Panc1 (cell line): ENCODE measurements around the gene TTC28. TPM values are rescaled to one million over a fixed set of nuclear protein-coding genes. Genes with fewer than 3 reads are reported as not detected.

Experiments
- ATAC-seq: fragments of 200-7000 bp; cut with Tn5 transposase; 2 replicates; pipeline ENCODE4 v1.9.1; 2020; ENCODE audit warnings: mild to moderate bottlenecking, moderate library complexity
- BruUV-seq: library from RNA; stranded (reverse); fragments of 400-500 nt; replicated peaks from 2 replicates; lab custom pipeline; 2021; lab: Mats Ljungman, UMichigan
- CTCF ChIA-PET: fragments of 300-600 bp; sonication (Branson Sonifier 250); formaldehyde crosslinking; loops from one replicate; lab custom pipeline; 2022; ENCODE audit warnings: antibody characterized with exemption; lab: Charles Lee
- POLR2A ChIA-PET: fragments of 300-600 bp; sonication (Branson Sonifier 250); formaldehyde crosslinking; loops from one replicate; lab custom pipeline; 2022; ENCODE audit warnings: antibody characterized with exemption; lab: Charles Lee
- DNase-seq: peaks from one replicate; pipeline ENCODE4 v3.0.0-alpha.2; 2010; ENCODE audit warnings: low read depth, low spot score
- H3K27ac ChIP-seq: 2 replicates; pipeline ENCODE4 v1.5.1; 2011; ENCODE audit warnings: mild to moderate bottlenecking, low read length, inconsistent platforms
- H3K27me3 ChIP-seq: fragments of 200-500 bp; sonication (Bioruptor generic); 2 replicates; pipeline ENCODE4 v1.6.0; 2014; ENCODE audit warnings: low read length, inconsistent platforms; ENCODE audit not compliant: control insufficient read depth, insufficient read depth
- H3K36me3 ChIP-seq: fragments of 200-500 bp; sonication (Bioruptor generic); 2 replicates; pipeline ENCODE4 v1.5.1; 2014; ENCODE audit warnings: inconsistent platforms, mild to moderate bottlenecking, low read length, moderate library complexity; ENCODE audit not compliant: control insufficient read depth, insufficient read depth
- H3K4me1 ChIP-seq: 2 replicates; pipeline ENCODE4 v1.5.1; 2011; ENCODE audit warnings: inconsistent platforms, mild to moderate bottlenecking, low read length, moderate library complexity; ENCODE audit not compliant: control insufficient read depth, insufficient read depth
- H3K4me3 ChIP-seq, 2 experiments: 2 replicates each; pipeline ENCODE4 v1.5.1; 2011 to 2012; ENCODE audit warnings: low read depth in 2 of 2, low read length in 2 of 2, mild to moderate bottlenecking in 2 of 2, inconsistent platforms in 1 of 2, moderate library complexity in 1 of 2
- H3K9me3 ChIP-seq: fragments of 200-500 bp; sonication (Bioruptor generic); 2 replicates; pipeline ENCODE4 v1.5.1; 2014; ENCODE audit warnings: low read depth, mild to moderate bottlenecking, inconsistent platforms, low read length, moderate library complexity; ENCODE audit not compliant: control insufficient read depth, insufficient read depth
- CTCF ChIP-seq: fragments of 450-650 bp; IDR thresholded peaks from 2 replicates; pipeline ENCODE4 v1.5.1; 2017; ENCODE audit warnings: mild to moderate bottlenecking
- POLR2AphosphoS5 ChIP-seq: IDR thresholded peaks from 2 replicates; pipeline ENCODE4 v1.6.1; 2012; ENCODE audit warnings: mild to moderate bottlenecking, low read depth, low read length, moderate library complexity
- REST ChIP-seq, 2 experiments: IDR thresholded peaks; 2 replicates each; pipeline ENCODE4 v1.6.1; 2011 to 2012; ENCODE audit warnings: low read depth in 2 of 2, control low read depth in 1 of 2, low read length in 1 of 2, mild to moderate bottlenecking in 1 of 2, moderate library complexity in 1 of 2; ENCODE audit not compliant: insufficient read depth in 1 of 2
- SIN3A ChIP-seq: IDR thresholded peaks from 2 replicates; pipeline ENCODE4 v1.6.1; 2012; ENCODE audit warnings: low read depth, mild to moderate bottlenecking, low read length, moderate library complexity, borderline replicate concordance; ENCODE audit not compliant: insufficient read depth
- TCF7L2 ChIP-seq: IDR thresholded peaks from 2 replicates; pipeline ENCODE4 v1.6.1; 2011; ENCODE audit warnings: mild to moderate bottlenecking, low read depth, low read length, inconsistent platforms
- in situ Hi-C: cut with HindIII; loops from 2 replicates; pipeline ENCODE4 v1.10.0; 2016; ENCODE audit warnings: low sequenced_read_pairs, low pct_unique_long_range_greater_than_20kb
- intact Hi-C: fragments of 100-400 bp; cut with micrococcal nuclease; formaldehyde crosslinking; loops from one replicate; pipeline ENCODE4 v1.10.0; 2022; ENCODE audit not compliant: unreplicated experiment
- total RNA-seq: library from RNA; stranded (reverse); gene quantifications from one replicate; pipeline ENCODE4 v1.2.1, GENCODE V29; 2021; ENCODE audit not compliant: unreplicated experiment

Gene TTC28
- total RNA-seq, 1 experiment from 2014 or later: 24.8 TPM

- ATAC-seq: no peak
- H3K27me3 ChIP-seq: no peaks in the 10 kb centered on the region
- TF ChIP-seq TCF7L2 (no peak), REST (IDR thresholded peaks at IDR 0.05; ENCODE audit: insufficient read depth in 1 of 2, low read depth in 2 of 2, low read length in 1 of 2) (no peak), POLR2AphosphoS5 (no peak), SIN3A (no peak), CTCF (no peak)
- DNase-seq: no peak
- no peaks in the 10 kb centered on the region for H3K4me1 ChIP-seq
- H3K27ac ChIP-seq: no peak overlapping the region
- CTCF ChIA-PET: no interaction called here
- BruUV-seq: no TSS peak
- H3K36me3 ChIP-seq: no peaks in the 10 kb centered on the region
- H3K4me3 ChIP-seq: no peak overlapping the region
- POLR2A ChIA-PET: no interaction called here
- no peaks in the 10 kb centered on the region for H3K9me3 ChIP-seq
- in situ Hi-C loops (no loop called here), intact Hi-C loops (no loop called here)
These were observed 225.1 kb downstream of the TTC28 start for GRCh38 chr22:28454431-28455064.

DNA sequence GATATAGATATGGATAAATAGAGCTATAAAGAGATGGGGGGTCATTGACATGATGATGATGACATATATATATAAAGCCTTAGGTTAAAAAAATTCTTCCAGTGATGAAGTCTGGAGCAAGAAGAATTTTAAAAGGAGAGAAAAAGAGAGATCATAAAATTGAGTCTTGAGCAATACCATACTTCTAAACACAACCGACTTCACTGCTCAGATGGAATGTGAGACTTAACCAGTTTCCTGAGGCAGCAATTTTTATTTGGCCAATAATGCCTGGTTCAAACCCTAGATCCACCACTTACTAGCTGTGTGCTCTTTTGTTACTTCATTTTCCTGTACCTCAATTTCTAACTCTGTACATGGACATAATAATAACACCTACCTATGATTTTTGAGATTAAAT, 229.5 kb downstream of the TTC28 start:
- no TSS peak for BruUV-seq
- Histone ChIP-seq H3K36me3 (no peaks in the 10 kb centered on the region), H3K27ac (no peak overlapping the region), H3K4me3 (no peak overlapping the region), H3K4me1 (no peaks in the 10 kb centered on the region), H3K27me3 (no peaks in the 10 kb centered on the region), H3K9me3 (no peaks in the 10 kb centered on the region)
- intact Hi-C loops: no loop called here
- POLR2A ChIA-PET: no interaction called here
- ATAC-seq (no peak), DNase-seq (no peak)
- TF ChIP-seq TCF7L2: no peak
- TF ChIP-seq REST (IDR thresholded peaks at IDR 0.05; ENCODE audit: insufficient read depth in 1 of 2, low read depth in 2 of 2, low read length in 1 of 2): no peak
- TF ChIP-seq CTCF: no peak
- no peak for TF ChIP-seq POLR2AphosphoS5
- no peak for TF ChIP-seq SIN3A
- CTCF ChIA-PET: no interaction called here
- in situ Hi-C loops: no loop called here
